Psoas muscle (tissue), 8 donors: ENCODE data around the gene RBBP4. TPM values are rescaled to one million over a fixed set of nuclear protein-coding genes. Genes with fewer than 3 reads are reported as not detected.

Experiments
- ATAC-seq, 4 donors: fragments of 200-7000 bp; cut with Tn5 transposase; one replicate each; pipeline ENCODE4 v1.9.1; 2020; ENCODE audit warnings: moderate library complexity in 3 of 4, mild to moderate bottlenecking in 2 of 4
- DNase-seq, 2 donors: peaks; one replicate each; pipeline ENCODE4 v3.0.0-alpha.2; 2020
- H3K27ac ChIP-seq: fragments of 200-600 bp; one replicate; pipeline ENCODE4 v1.8.0; 2022
- H3K27me3 ChIP-seq, 3 donors: fragments of 200-600 bp in 1 of 3; one replicate each; pipeline versions ENCODE4 v1.6.1 to v1.8.0; 2013 to 2022; ENCODE audit warnings: low read length in 2 of 3, mild to moderate bottlenecking in 2 of 3, moderate library complexity in 1 of 3; ENCODE audit not compliant: insufficient read depth in 3 of 3
- H3K36me3 ChIP-seq, 2 donors: fragments of 200-600 bp in 1 of 2; one replicate each; pipeline versions ENCODE4 v1.6.1 to v1.8.0; 2013 to 2022; ENCODE audit warnings: low read depth in 1 of 2, mild to moderate bottlenecking in 1 of 2, moderate library complexity in 1 of 2; ENCODE audit not compliant: insufficient read depth in 1 of 2
- H3K4me1 ChIP-seq: fragments of 200-600 bp; one replicate; pipeline ENCODE4 v1.8.0; 2022
- H3K4me3 ChIP-seq: fragments of 200-600 bp; one replicate; pipeline ENCODE4 v1.8.0; 2022; ENCODE audit warnings: mild to moderate bottlenecking
- H3K9me3 ChIP-seq: fragments of 200-600 bp; one replicate; pipeline ENCODE4 v1.8.0; 2022
- whole genome bisulfite sequencing, 3 donors: extraction: QIAGEN DNeasy Blood & Tissue Kit; methylation state at CpG; one replicate each; pipeline versions ENCODE4 v1.1.6 to v1.1.7; 2013; 5-methylcytosine and 5-hydroxymethylcytosine counted together
- intact Hi-C, 2 donors: fragments of 100-400 bp; cut with DNase I; formaldehyde crosslinking; loops; one replicate each; pipeline versions ENCODE4 v1.11.0 to v1.14.2; 2022
- polyA plus RNA-seq, 3 donors: library from polyadenylated mRNA; stranded (reverse); fragments of 200-250 nt; gene quantifications; one replicate each; pipeline ENCODE4 v1.2.3, GENCODE V29; 2013
- total RNA-seq, 4 donors: library from RNA; stranded (reverse); fragmentation: NEBNext Ultra II Directional in 2 of 4; extraction: Animal tissue kit (Norgen Biotek cat#: 25700) in 2 of 4; gene quantifications; one replicate each; pipeline versions ENCODE4 v1.2.1 to v1.2.4, GENCODE V29; 2021 to 2023
- TF ChIP-seq, protein P1 (sequence below): fragments of 200-600 bp; IDR thresholded peaks from one replicate; pipeline ENCODE4 v1.8.0; 2022; ENCODE audit warnings: antibody characterized with exemption
- donor health status: healthy with polysubstance abuse.
- donor health status: DM: no; HTN: no; CAD: no; lungs with moderate emphysema.
- donor health status: Bipolar disorder and iron deficiency.
- donor health status: healthy.
- donor health status: DM: yes; HTN: yes; CAD: no.
- donor health status: DM: no; HTN: no; CAD: no.
- donor health status: DM: no; HTN: no; CAD: no.
- donor health status: DM: yes; HTN: yes; CAD: no.

Gene RBBP4
- total and polyA plus RNA-seq, 7 donors: 29.5 to 87.8 (median 66.3) TPM

- Histone ChIP-seq H3K27ac (no peak overlapping the region), H3K9me3 (no peaks in the 10 kb centered on the region), H3K36me3 (no peaks in the 10 kb centered on the region), H3K4me3 (no peak overlapping the region), H3K4me1 (no peaks in the 10 kb centered on the region), H3K27me3 (no peaks in the 10 kb centered on the region)
- ATAC-seq: no peak
- intact Hi-C loops: loop anchor here (2.0 to 5.0 kb wide), 3 partner anchors 60 to 369 kb away; partner anchors contain the start of genes FNDC5 (in 2 of the 2) and AZIN2 (in 1 of the 2)
- whole genome bisulfite sequencing, 3 donors: 81 to 88% (median 84%) methylated on average over 10 of the region's 10 CpGs
- no peak for DNase-seq
- TF ChIP-seq, protein P1, sequence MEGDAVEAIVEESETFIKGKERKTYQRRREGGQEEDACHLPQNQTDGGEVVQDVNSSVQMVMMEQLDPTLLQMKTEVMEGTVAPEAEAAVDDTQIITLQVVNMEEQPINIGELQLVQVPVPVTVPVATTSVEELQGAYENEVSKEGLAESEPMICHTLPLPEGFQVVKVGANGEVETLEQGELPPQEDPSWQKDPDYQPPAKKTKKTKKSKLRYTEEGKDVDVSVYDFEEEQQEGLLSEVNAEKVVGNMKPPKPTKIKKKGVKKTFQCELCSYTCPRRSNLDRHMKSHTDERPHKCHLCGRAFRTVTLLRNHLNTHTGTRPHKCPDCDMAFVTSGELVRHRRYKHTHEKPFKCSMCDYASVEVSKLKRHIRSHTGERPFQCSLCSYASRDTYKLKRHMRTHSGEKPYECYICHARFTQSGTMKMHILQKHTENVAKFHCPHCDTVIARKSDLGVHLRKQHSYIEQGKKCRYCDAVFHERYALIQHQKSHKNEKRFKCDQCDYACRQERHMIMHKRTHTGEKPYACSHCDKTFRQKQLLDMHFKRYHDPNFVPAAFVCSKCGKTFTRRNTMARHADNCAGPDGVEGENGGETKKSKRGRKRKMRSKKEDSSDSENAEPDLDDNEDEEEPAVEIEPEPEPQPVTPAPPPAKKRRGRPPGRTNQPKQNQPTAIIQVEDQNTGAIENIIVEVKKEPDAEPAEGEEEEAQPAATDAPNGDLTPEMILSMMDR: no peak
These were observed 62.1 kb downstream of the RBBP4 start for GRCh38 chr1:32713081-32713480.

GRCh38 chr1:32714277-32714676 lies 63.3 kb downstream of the RBBP4 start:
- no peak for DNase-seq
- Histone ChIP-seq H3K4me3 (no peak overlapping the region), H3K36me3 (no peaks in the 10 kb centered on the region), H3K9me3 (no peaks in the 10 kb centered on the region), H3K4me1 (no peaks in the 10 kb centered on the region), H3K27ac (no peak overlapping the region), H3K27me3 (no peaks in the 10 kb centered on the region)
- ATAC-seq: no peak
- WGBS, 3 donors: 81 to 82% (median 81%) methylated on average over 4 of the region's 4 CpGs
- intact Hi-C loops: loop anchor here (5.0 kb wide), 2 partner anchors 158 to 368 kb away; partner anchors contain the start of genes FNDC5 (in 2 of the 2) and AZIN2 (in 1 of the 2)
- TF ChIP-seq, protein P1: no peak

DNA sequence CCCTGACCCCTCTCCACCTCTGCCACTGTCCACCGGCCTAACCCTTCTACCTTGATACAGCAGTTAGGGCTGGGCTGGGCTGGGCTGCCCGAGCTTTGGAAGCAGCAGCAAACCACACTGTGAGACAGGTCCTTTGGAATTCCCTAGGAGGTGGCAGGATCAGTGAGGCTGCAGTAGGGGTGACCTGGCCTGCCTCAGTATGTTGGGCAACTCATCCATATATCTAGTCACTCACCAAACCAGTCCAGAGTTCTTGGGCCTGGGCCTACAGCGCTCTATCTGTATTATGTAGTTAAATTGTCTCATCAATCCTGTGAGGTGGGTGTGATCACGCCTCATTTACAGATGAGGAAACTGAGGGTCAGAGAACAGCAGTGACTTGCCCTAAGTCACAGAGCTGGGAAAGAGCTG lies 64.9 kb downstream of the RBBP4 start:
- WGBS, 3 donors: 94 to 96% (median 94%) methylated on average over 4 of the region's 4 CpGs
- H3K4me3 ChIP-seq: no peak overlapping the region
- TF ChIP-seq, protein P1: no peak
- no peaks in the 10 kb centered on the region for H3K4me1 ChIP-seq
- DNase-seq: no peak
- no peaks in the 10 kb centered on the region for H3K36me3 ChIP-seq
- ATAC-seq: no peak
- intact Hi-C loops: loop anchor here in 1 of 2 donors (5.0 kb wide), 1 partner anchor 36 kb away; no protein-coding TSS in a partner anchor
- no peak overlapping the region for H3K27ac ChIP-seq
- no peaks in the 10 kb centered on the region for H3K9me3 ChIP-seq
- H3K27me3 ChIP-seq: no peaks in the 10 kb centered on the region

DNA sequence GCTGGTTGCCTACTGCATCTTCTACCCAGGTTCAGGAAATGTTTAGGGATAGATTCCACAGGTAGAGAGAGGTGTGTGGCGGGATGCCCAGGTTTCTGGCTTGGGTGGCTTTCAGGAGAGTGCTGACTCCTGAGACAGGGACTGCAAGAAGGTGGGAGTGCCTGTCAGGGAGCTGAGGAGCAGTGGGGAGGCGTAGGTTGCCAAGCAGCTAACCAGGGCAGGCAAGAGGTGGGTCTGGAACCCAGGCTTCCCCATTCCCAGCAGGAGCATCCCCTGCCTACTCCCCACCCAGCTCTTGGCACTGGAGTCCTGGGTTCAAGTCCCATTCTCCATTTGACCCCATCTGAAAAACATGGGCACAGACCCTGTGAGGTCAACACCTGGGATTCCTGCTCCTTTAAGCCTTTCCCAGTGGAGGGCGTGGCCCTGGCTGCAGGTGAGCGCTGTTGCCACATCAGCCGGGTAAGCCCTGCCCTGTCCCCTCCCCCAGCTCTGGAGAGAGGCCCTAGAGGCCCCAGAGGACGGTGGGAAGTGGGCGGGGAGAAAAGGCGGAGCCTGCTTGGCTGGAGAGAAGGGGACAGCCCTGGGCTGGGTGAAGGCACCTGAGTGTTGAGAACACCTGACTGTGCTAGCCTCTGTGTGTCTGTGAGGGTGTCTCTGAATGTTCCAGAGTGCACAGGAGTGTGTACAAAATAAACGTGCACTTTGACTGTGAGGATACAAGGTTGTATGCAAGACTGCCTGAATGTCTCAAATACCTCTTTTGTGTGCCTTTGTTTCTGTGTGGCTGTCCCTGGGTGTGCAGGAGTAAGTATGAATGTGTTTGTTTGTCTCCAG lies 65.5 kb downstream of the RBBP4 start:
- 29 to 32% (median 32%) methylated on average over 9 of the region's 9 CpGs for WGBS, 3 donors
- Histone ChIP-seq H3K36me3 (no peaks in the 10 kb centered on the region), H3K27ac (no peak overlapping the region), H3K4me1 (no peaks in the 10 kb centered on the region), H3K27me3 (no peaks in the 10 kb centered on the region), H3K9me3 (no peaks in the 10 kb centered on the region), H3K4me3 (no peak overlapping the region)
- ATAC-seq (peak; percentile 48 to 71 (median 56)), DNase-seq (peak; percentile 42 to 68)
- intact Hi-C loops: loop anchor here in 1 of 2 donors (5.0 kb wide), 1 partner anchor 36 kb away; no protein-coding TSS in a partner anchor
- TF ChIP-seq, protein P1: no peak
